CD4-positive, CD25-positive, alpha-beta regulatory T cell (primary cell): Measurements from ENCODE around the gene NXF1. TPM values are rescaled to one million over a fixed set of nuclear protein-coding genes. Genes with fewer than 3 reads are reported as not detected.

Source experiments
- ATAC-seq, 2 donors: fragments of 150-1000 bp; cut with Tn5 transposase; one replicate each; pipeline ENCODE4 v1.10.0; 2021; ENCODE audit warnings: low read depth in 2 of 2, moderate number of reproducible peaks in 2 of 2, moderate library complexity in 1 of 2
- DNase-seq, 3 donors: peaks; one replicate each; pipeline versions ENCODE4 v3.0.0 to v3.0.0-alpha.2; 2012 to 2022; ENCODE audit warnings: mixed read lengths in 1 of 3
- H3K27ac ChIP-seq: one replicate; pipeline ENCODE4 v1.7.0; 2013; ENCODE audit warnings: mild to moderate bottlenecking, low read length; ENCODE audit not compliant: insufficient read depth, poor library complexity, severe bottlenecking
- H3K27me3 ChIP-seq: one replicate; pipeline ENCODE4 v1.7.0; 2013; ENCODE audit warnings: low read length; ENCODE audit not compliant: control insufficient read depth, insufficient read depth
- H3K36me3 ChIP-seq: one replicate; pipeline ENCODE4 v1.7.0; 2013; ENCODE audit warnings: mild to moderate bottlenecking, low read length, moderate library complexity; ENCODE audit not compliant: control insufficient read depth, insufficient read depth
- H3K4me1 ChIP-seq: 2 replicates; pipeline ENCODE4 v1.7.0; 2013; ENCODE audit warnings: mild to moderate bottlenecking, low read length; ENCODE audit not compliant: insufficient read depth, control insufficient read depth, poor library complexity, severe bottlenecking
- H3K4me3 ChIP-seq: one replicate; pipeline ENCODE4 v1.7.0; 2013; ENCODE audit warnings: low read depth, mild to moderate bottlenecking, low read length, moderate library complexity
- H3K9me3 ChIP-seq, 2 experiments: 1 replicate in 1 of 2; 2 replicates in 1 of 2; pipeline ENCODE4 v1.7.0; 2013; ENCODE audit warnings: low read length in 2 of 2, mild to moderate bottlenecking in 1 of 2, moderate library complexity in 1 of 2; ENCODE audit not compliant: control insufficient read depth in 2 of 2
- H3K27ac Mint-ChIP-seq, 3 donors: one replicate each; pipeline ENCODE4 v1.8.0; 2020 to 2022; ENCODE audit warnings: mild to moderate bottlenecking in 3 of 3, mixed read lengths in 3 of 3, moderate library complexity in 2 of 3
- H3K27me3 Mint-ChIP-seq: one replicate; pipeline ENCODE4 v1.8.0; 2022; ENCODE audit warnings: mild to moderate bottlenecking, mixed read lengths
- H3K36me3 Mint-ChIP-seq: one replicate; pipeline ENCODE4 v1.8.0; 2020; ENCODE audit warnings: mixed read lengths
- H3K4me1 Mint-ChIP-seq, 4 donors: one replicate each; pipeline ENCODE4 v1.8.0; 2020 to 2022; ENCODE audit warnings: mixed read lengths in 4 of 4, mild to moderate bottlenecking in 1 of 4
- H3K4me3 Mint-ChIP-seq, 4 donors: one replicate each; pipeline ENCODE4 v1.8.0; 2020 to 2022; ENCODE audit warnings: mild to moderate bottlenecking in 4 of 4, mixed read lengths in 4 of 4, moderate library complexity in 3 of 4
- H3K9me3 Mint-ChIP-seq, 7 donors: one replicate each; pipeline ENCODE4 v1.8.0; 2020 to 2022; ENCODE audit warnings: mixed read lengths in 7 of 7, mild to moderate bottlenecking in 3 of 7, moderate library complexity in 2 of 7
- polyA plus RNA-seq, 4 donors: library from polyadenylated mRNA; unstranded; fragments of 300-500 nt; fragmentation: Illumina TruSeq; gene quantifications; one replicate each; pipeline ENCODE4 v1.2.3, GENCODE V29; 2021
- total RNA-seq: library from RNA; stranded (reverse); gene quantifications from one replicate; pipeline ENCODE4 v1.2.3, GENCODE V29; 2022

NXF1 gene
- total and polyA plus RNA-seq, 5 donors from 2014 or later, result 47.3 to 309 (median 69.6) TPM

DNA sequence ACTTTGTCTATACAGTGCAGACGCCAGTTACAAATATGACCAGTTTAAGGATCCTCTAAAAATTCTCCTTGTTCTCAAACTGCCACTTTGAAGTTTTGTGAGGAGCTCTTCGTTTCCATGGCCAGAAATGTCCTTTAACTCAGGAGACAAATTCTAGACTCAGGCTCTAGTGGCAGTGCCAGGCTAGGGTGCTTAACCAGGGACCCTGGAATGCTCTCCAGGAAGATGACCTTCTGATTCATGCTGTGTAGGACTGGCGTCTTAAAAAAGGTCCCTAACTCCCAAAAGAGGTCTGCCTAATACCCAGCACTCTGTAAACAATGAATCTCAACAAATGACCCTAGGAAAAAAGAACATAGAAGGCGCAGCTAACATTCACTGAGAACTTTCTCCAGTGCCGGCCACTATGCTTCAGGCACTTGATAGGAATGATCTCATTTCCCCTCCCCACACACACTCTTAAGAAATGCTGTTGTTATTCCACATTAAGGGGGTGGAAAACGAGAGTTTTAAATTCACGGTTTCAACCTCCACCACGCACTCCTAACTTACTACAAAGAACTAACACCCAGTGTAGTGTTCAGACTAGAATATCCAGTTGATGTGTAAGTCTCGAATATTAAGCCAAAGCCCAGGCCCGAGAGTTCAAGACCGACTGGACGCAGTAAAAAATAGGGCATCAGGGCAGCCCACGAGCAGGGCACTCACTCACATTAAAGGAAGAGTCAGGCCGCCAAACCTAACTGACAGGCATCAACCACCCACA, 747 bp downstream of the NXF1 start:
- H3K4me3 Mint-ChIP-seq, result peak overlapping the region; percentile 93 to 100 (median 99)
- peak overlapping the region; percentile 94 for H3K4me3 ChIP-seq
- H3K27me3 ChIP-seq, result no peaks in the 10 kb centered on the region
- H3K36me3 Mint-ChIP-seq, result peaks cover 26% of the 10 kb centered on the region
- peaks cover 31% of the 10 kb centered on the region for H3K4me1 ChIP-seq
- no peaks in the 10 kb centered on the region for H3K9me3 ChIP-seq
- H3K27ac ChIP-seq, result peak overlapping the region; percentile 76
- ATAC-seq (peak in 1 of 2 donors; percentile 24), DNase-seq (no peak)
- H3K9me3 Mint-ChIP-seq, result no peaks in the 10 kb centered on the region
- no peaks in the 10 kb centered on the region for H3K27me3 Mint-ChIP-seq
- H3K27ac Mint-ChIP-seq, result peak overlapping the region; percentile 87 to 99 (median 98)
- H3K4me1 Mint-ChIP-seq, result peaks cover 0 to 39% (median 18%) of the 10 kb centered on the region in 4 donors
- H3K36me3 ChIP-seq, result peaks cover 43% of the 10 kb centered on the region

DNA sequence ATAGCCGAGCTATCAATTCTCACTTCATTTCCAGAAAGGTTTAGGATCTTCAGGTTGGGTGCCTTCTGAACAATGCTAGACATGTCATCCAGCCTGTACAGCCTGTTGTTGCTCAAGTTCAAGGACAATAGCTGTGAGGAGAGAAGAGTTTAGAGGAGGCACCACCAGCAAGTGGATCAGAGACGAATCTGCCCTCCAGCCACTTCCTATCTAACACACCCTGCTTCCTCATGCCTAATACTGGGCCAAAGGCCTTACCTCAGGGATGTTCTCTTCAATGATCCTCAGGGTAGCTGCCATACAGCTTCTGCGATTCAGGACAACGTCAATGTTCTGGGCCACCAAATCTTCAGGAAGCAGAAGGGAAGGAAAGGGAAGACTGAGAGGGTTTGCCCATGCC, 4.2 kb downstream of the NXF1 start:
- Mint-ChIP-seq H3K4me3 (peak overlapping the region in 1 of 4 donors; percentile 35), H3K27ac (no peak overlapping the region), H3K36me3 (peaks cover 42% of the 10 kb centered on the region), H3K4me1 (peaks cover 0 to 36% (median 19%) of the 10 kb centered on the region in 4 donors), H3K27me3 (no peaks in the 10 kb centered on the region), H3K9me3 (no peaks in the 10 kb centered on the region)
- no peak overlapping the region for H3K4me3 ChIP-seq
- no peaks in the 10 kb centered on the region for H3K9me3 ChIP-seq
- peaks cover 70% of the 10 kb centered on the region for H3K36me3 ChIP-seq
- H3K27me3 ChIP-seq, result no peaks in the 10 kb centered on the region
- ATAC-seq, result no peak
- H3K27ac ChIP-seq, result no peak overlapping the region
- DNase-seq, result no peak
- peaks cover 26% of the 10 kb centered on the region for H3K4me1 ChIP-seq

DNA sequence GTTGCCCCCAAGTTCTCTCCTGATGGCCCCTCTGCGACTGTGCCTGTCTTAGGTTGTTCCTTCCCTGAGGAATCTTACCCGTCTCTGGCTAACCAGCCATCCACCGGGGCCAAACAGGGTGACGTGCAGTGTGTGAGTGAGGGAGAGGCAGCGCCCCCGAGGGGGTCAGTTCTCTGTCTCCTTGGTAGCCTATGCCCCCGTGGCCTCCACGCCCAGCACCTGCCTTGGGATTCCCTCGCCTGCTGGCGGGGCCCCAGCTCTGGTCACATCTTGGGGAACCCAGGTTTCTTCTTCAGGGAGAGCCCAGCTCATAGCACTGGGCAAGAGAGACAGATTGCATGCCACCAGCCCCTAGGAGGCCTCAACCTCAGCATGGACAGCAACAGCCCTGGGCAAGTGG, 5.8 kb downstream of the NXF1 start:
- Mint-ChIP-seq H3K27ac (no peak overlapping the region), H3K4me1 (peaks cover 0 to 32% (median 21%) of the 10 kb centered on the region in 4 donors), H3K27me3 (no peaks in the 10 kb centered on the region), H3K9me3 (no peaks in the 10 kb centered on the region), H3K36me3 (peaks cover 54% of the 10 kb centered on the region), H3K4me3 (peak overlapping the region in 1 of 4 donors; percentile 54)
- DNase-seq, result no peak
- ATAC-seq, result no peak
- H3K9me3 ChIP-seq, result no peaks in the 10 kb centered on the region
- no peaks in the 10 kb centered on the region for H3K27me3 ChIP-seq
- peaks cover 18% of the 10 kb centered on the region for H3K4me1 ChIP-seq
- H3K27ac ChIP-seq, result no peak overlapping the region
- H3K36me3 ChIP-seq, result peaks cover 83% of the 10 kb centered on the region
- no peak overlapping the region for H3K4me3 ChIP-seq

DNA sequence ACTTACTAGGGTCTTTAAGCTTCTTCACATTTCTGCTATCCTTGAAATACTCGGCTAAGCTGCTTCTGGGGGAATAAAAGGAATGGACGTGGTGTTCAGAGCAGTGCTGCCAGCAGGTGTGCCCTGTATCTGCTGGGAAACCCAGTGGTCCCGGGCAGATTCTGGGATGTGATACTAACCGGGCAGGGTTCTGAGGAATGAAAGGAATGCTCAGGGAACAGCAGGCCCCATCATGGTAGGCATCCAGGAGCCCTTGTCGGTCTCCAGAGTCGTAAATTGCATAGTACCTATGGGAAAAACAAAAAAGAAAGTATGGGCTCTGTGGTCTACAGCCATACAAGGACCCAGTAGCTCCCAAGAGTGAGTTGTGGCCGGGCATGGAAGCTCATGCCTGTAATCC, 9.0 kb downstream of the NXF1 start:
- no peaks in the 10 kb centered on the region for H3K9me3 ChIP-seq
- Mint-ChIP-seq H3K9me3 (no peaks in the 10 kb centered on the region), H3K27ac (peak overlapping the region in 1 of 3 donors; percentile 14), H3K27me3 (no peaks in the 10 kb centered on the region), H3K4me3 (no peak overlapping the region), H3K36me3 (peaks cover 56% of the 10 kb centered on the region), H3K4me1 (peaks cover 5 to 29% (median 18%) of the 10 kb centered on the region in 4 donors)
- H3K36me3 ChIP-seq, result peaks cover 79% of the 10 kb centered on the region
- H3K4me1 ChIP-seq, result peaks cover 11% of the 10 kb centered on the region
- DNase-seq, result no peak
- H3K4me3 ChIP-seq, result no peak overlapping the region
- ATAC-seq, result no peak
- H3K27ac ChIP-seq, result no peak overlapping the region
- no peaks in the 10 kb centered on the region for H3K27me3 ChIP-seq

DNA sequence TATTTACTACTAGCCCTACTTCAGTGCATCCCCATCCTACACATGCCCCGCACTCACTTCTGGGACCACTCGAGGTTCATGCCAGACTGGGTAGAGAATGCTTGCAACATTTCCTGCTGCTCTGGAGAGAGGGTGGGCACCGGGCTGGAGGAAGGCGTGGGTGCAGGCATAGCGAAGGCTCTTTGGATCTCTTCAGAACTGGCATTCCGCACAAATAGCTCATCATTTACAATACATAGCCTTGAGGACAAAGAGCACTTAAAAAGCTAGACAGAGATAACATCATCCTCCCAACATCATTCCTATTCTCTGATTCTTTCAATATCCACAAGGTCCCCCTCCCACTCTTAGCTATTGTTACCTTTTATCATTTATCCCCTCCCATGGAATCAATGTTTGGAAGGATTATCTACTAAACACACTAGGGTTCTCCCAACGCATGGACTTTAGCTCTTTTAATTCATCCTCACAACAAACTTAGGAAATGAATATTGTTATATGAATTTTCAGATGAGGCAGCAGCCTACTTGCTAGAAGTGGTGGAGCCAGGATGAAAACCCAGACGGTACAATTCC, 11.0 kb downstream of the NXF1 start:
- Mint-ChIP-seq H3K36me3 (peaks cover 43% of the 10 kb centered on the region), H3K4me3 (peak overlapping the region in 1 of 4 donors; percentile 74), H3K27ac (peak overlapping the region in 2 of 3 donors; percentile 26 to 77), H3K9me3 (no peaks in the 10 kb centered on the region), H3K4me1 (peaks cover 5 to 42% (median 27%) of the 10 kb centered on the region in 4 donors), H3K27me3 (no peaks in the 10 kb centered on the region)
- Histone ChIP-seq H3K27me3 (no peaks in the 10 kb centered on the region), H3K36me3 (peaks cover 70% of the 10 kb centered on the region), H3K27ac (no peak overlapping the region), H3K9me3 (no peaks in the 10 kb centered on the region), H3K4me1 (peaks cover 29% of the 10 kb centered on the region), H3K4me3 (no peak overlapping the region)
- DNase-seq (no peak), ATAC-seq (no peak)

DNA sequence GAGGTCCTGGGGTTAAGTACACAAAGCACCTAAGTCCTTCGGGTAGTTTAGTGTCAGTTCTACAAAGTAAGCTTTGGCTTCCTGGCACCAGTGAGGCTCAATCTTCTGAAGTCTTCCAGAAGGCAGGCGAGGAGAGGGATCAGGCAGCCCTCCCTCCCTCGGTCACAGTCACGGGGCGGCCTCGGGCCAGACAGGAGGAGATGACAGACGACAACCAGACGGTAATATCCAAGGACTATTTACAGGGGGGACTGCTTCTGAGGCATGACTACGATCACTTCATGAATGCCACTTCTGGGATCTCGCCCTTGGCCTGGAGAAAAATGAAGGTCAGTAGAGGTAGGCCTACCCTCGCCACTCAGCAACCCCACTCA, 13.1 kb downstream of the NXF1 start:
- H3K36me3 Mint-ChIP-seq, result peaks cover 28% of the 10 kb centered on the region
- peaks cover 43% of the 10 kb centered on the region for H3K4me1 ChIP-seq
- H3K9me3 ChIP-seq, result no peaks in the 10 kb centered on the region
- peak overlapping the region; percentile 90 to 97 (median 96) for H3K4me3 Mint-ChIP-seq
- H3K27ac ChIP-seq, result peak overlapping the region; percentile 80
- peak overlapping the region; percentile 70 for H3K4me3 ChIP-seq
- H3K4me1 Mint-ChIP-seq, result peaks cover 5 to 60% (median 40%) of the 10 kb centered on the region in 4 donors
- no peak for ATAC-seq
- peaks cover 58% of the 10 kb centered on the region for H3K36me3 ChIP-seq
- no peaks in the 10 kb centered on the region for H3K27me3 Mint-ChIP-seq
- no peaks in the 10 kb centered on the region for H3K27me3 ChIP-seq
- peak in 1 of 3 donors; percentile 30 for DNase-seq
- H3K27ac Mint-ChIP-seq, result peak overlapping the region; percentile 86 to 98 (median 94)
- no peaks in the 10 kb centered on the region for H3K9me3 Mint-ChIP-seq

DNA sequence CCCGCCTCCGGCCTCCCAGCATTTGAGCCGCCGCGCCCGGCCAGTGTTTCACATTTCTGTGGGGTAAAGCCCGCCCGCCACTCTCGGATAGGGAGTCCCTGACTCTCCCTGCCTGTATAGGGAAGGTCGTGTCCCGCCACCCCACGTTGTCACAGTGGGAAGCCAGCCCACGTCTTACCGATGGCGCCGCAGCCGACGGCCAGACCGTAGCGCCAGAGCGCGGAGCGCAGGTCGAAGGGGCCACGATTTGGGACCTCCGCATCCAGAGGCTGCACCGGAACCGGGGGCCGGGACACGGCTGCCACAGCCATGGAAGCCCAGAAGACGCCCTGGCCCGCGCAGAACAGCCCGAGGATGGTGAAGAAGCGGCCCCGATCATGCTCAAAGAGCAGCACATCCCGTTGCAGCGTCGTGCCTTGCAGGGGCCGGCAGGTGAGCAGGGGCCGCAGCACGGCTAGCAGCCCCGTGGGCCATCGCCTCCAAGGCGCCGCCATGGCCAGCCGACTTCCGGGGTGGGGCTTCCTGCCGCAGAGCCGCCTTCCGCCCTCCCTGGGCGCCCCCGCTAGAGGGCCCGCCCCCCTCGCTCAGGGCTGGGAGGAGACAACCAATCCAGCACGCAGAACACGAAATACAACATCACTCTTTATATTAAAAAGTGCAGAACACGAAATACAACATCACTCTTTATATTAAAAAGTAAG, 13.6 kb downstream of the NXF1 start, which contains the start of gene TMEM223:
TMEM223 (minus strand) TSS at position 506 of the 701 bp plus-strand sequence; CDS start at position 494, 12 bp downstream.
- H3K9me3 ChIP-seq, result no peaks in the 10 kb centered on the region
- DNase-seq, result peak; percentile 85 to 92 (median 88)
- Mint-ChIP-seq H3K9me3 (no peaks in the 10 kb centered on the region), H3K4me3 (peak within 1 kb of the TSS; percentile 90 to 97 (median 96)), H3K27ac (peak within 1 kb of the TSS; percentile 91 to 98 (median 94)), H3K4me1 (peaks cover 5 to 62% (median 41%) of the 10 kb centered on the region in 4 donors), H3K36me3 (peaks cover 28% of the 10 kb centered on the region), H3K27me3 (no peaks in the 10 kb centered on the region)
- H3K4me1 ChIP-seq, result peaks cover 43% of the 10 kb centered on the region
- peak; percentile 77 for ATAC-seq
- H3K4me3 ChIP-seq, result peak within 1 kb of the TSS; percentile 70
- H3K27ac ChIP-seq, result peak within 1 kb of the TSS; percentile 80
- no peaks in the 10 kb centered on the region for H3K27me3 ChIP-seq
- peaks cover 55% of the 10 kb centered on the region for H3K36me3 ChIP-seq
